Liver (tissue), 3 donors: ENCODE measurements around the gene SLC25A15.
A peak's percentile ranks its signal among the peaks of the same experiment; 100 is the strongest.

Experiments used
- CTCF ChIP-seq: fragments of 150-350 bp; IDR thresholded peaks from 2 replicates; pipeline ENCODE4 v1.5.1; 2017; ENCODE audit warnings: improper control_type of control experiment, low read depth, low read length; ENCODE audit not compliant: missing input control
- FOXA1 ChIP-seq: IDR thresholded peaks from 2 replicates; pipeline ENCODE4 v1.6.1; 2016; ENCODE audit warnings: antibody characterized with exemption
- GABPA ChIP-seq, 2 donors: IDR thresholded peaks in 1 of 2; conservative IDR thresholded peaks in 1 of 2; 2 replicates each; pipeline ENCODE4 v1.6.1; 2016; ENCODE audit warnings: antibody characterized with exemption in 2 of 2, mild to moderate bottlenecking in 1 of 2, moderate library complexity in 1 of 2
- YY1 ChIP-seq: IDR thresholded peaks from 2 replicates; pipeline ENCODE4 v1.6.1; 2016; ENCODE audit warnings: antibody characterized with exemption, mild to moderate bottlenecking
- donor health status: healthy.
- donor health status: healthy.

GRCh38 chr13:40793339-40793738 is 3.9 kb downstream of the SLC25A15 start:
- peak; percentile 74 for TF ChIP-seq YY1
- no peak for TF ChIP-seq CTCF
- no peak for TF ChIP-seq GABPA (IDR thresholded peaks at IDR 0.05 in 1 of 2, conservative IDR thresholded peaks at IDR 0.05 in 1 of 2)
- no peak for TF ChIP-seq FOXA1
